Neural cell (in vitro differentiated cells): ENCODE data around the gene TMEM87A. TPM values are rescaled to one million over a fixed set of nuclear protein-coding genes. Genes with fewer than 3 reads are reported as not detected.

Source experiments
- H2AFZ ChIP-seq: fragments of 200-600, 300-800 bp; sonication (generic), shearing (Covaris generic); 2 replicates; pipeline ENCODE4 v1.6.0; 2014; ENCODE audit warnings: low read depth, mild to moderate bottlenecking, antibody characterized with exemption, low read length, moderate library complexity
- H3F3A ChIP-seq: fragments of 200-600 bp; shearing (Covaris generic); 2 replicates; pipeline ENCODE4 v1.6.1; 2016; ENCODE audit warnings: mild to moderate bottlenecking, moderate library complexity, mixed read lengths, antibody characterized with exemption, low read length; ENCODE audit not compliant: insufficient read depth, poor library complexity, severe bottlenecking
- H3K27ac ChIP-seq: fragments of 200-600, 300-800 bp; sonication (generic), shearing (Covaris generic); 2 replicates; pipeline ENCODE4 v1.5.1; 2014; ENCODE audit warnings: mild to moderate bottlenecking, low read length, moderate library complexity
- H3K27me3 ChIP-seq: fragments of 300-800, 200-600 bp; sonication (generic), shearing (Covaris generic); 2 replicates; pipeline ENCODE4 v1.6.0; 2014; ENCODE audit warnings: mild to moderate bottlenecking, low read depth, low read length, moderate library complexity; ENCODE audit not compliant: insufficient read depth
- H3K36me3 ChIP-seq: fragments of 300-800, 200-600 bp; sonication (generic), shearing (Covaris generic); 2 replicates; pipeline ENCODE4 v1.5.1; 2014; ENCODE audit warnings: mild to moderate bottlenecking, antibody characterized with exemption, low read length, moderate library complexity; ENCODE audit not compliant: insufficient read depth
- H3K4me2 ChIP-seq: fragments of 300-800, 200-600 bp; sonication (generic), shearing (Covaris generic); 2 replicates; pipeline ENCODE4 v1.6.0; 2014; ENCODE audit warnings: mild to moderate bottlenecking, low read length
- H3K4me3 ChIP-seq: fragments of 300-800, 200-600 bp; sonication (generic), shearing (Covaris generic); 2 replicates; pipeline ENCODE4 v1.5.1; 2014; ENCODE audit warnings: mild to moderate bottlenecking, low read length, moderate library complexity
- H3K79me2 ChIP-seq: fragments of 200-600 bp; shearing (Covaris generic); replicated peaks from 2 replicates; pipeline ENCODE4 v1.6.0; 2014; ENCODE audit warnings: mild to moderate bottlenecking, low read length, moderate library complexity; ENCODE audit not compliant: insufficient read depth
- H3K9ac ChIP-seq: fragments of 300-800, 200-600 bp; sonication (generic), shearing (Covaris generic); 2 replicates; pipeline ENCODE4 v1.6.1; 2016; ENCODE audit warnings: mild to moderate bottlenecking, low read length, mixed read lengths
- H3K9me2 ChIP-seq: fragments of 200-600 bp; shearing (Covaris generic); 2 replicates; pipeline ENCODE4 v1.6.1; 2016; ENCODE audit warnings: mild to moderate bottlenecking, low read length, mixed read lengths; ENCODE audit not compliant: insufficient read depth
- H3K9me3 ChIP-seq: fragments of 200-600, 300-800 bp; sonication (generic), shearing (Covaris generic); 2 replicates; pipeline ENCODE4 v1.6.1; 2016; ENCODE audit warnings: mild to moderate bottlenecking, mixed run types, low read length, moderate library complexity, mixed read lengths
- H4K20me1 ChIP-seq: fragments of 200-600 bp; shearing (Covaris generic); 2 replicates; pipeline ENCODE4 v1.6.1; 2016; ENCODE audit warnings: mild to moderate bottlenecking, mixed run types; ENCODE audit not compliant: insufficient read depth
- CTCF ChIP-seq: fragments of 450-650 bp; IDR thresholded peaks from 2 replicates; pipeline ENCODE4 v1.5.1; 2014; ENCODE audit warnings: antibody characterized with exemption, mild to moderate bottlenecking, moderate library complexity; ENCODE audit not compliant: poor library complexity, severe bottlenecking
- EP300 ChIP-seq: fragments of 450-650 bp; conservative IDR thresholded peaks from 2 replicates; pipeline ENCODE4 v1.6.1; 2014; ENCODE audit warnings: antibody characterized with exemption, mild to moderate bottlenecking, moderate library complexity; ENCODE audit not compliant: poor library complexity, severe bottlenecking
- EZH2 ChIP-seq: fragments of 200-600, 300-800 bp; shearing (Covaris generic), sonication (generic); IDR thresholded peaks from 2 replicates; pipeline ENCODE4 v1.6.1; 2014; ENCODE audit warnings: antibody characterized with exemption, low read length, borderline replicate concordance, mild to moderate bottlenecking; ENCODE audit not compliant: insufficient read depth, poor library complexity, severe bottlenecking
- MXI1 ChIP-seq: fragments of 450-650 bp; conservative IDR thresholded peaks from 2 replicates; pipeline ENCODE4 v1.6.1; 2014; ENCODE audit warnings: antibody characterized with exemption, mild to moderate bottlenecking; ENCODE audit not compliant: poor library complexity, severe bottlenecking
- POLR2AphosphoS5 ChIP-seq: IDR thresholded peaks from 2 replicates; pipeline ENCODE4 v1.6.1; 2012
- RAD21 ChIP-seq: fragments of 450-650 bp; conservative IDR thresholded peaks from 2 replicates; pipeline ENCODE4 v1.6.1; 2014; ENCODE audit warnings: antibody characterized with exemption, mild to moderate bottlenecking, moderate library complexity
- REST ChIP-seq: IDR thresholded peaks from 2 replicates; pipeline ENCODE4 v1.6.1; 2012; ENCODE audit warnings: borderline replicate concordance
- SMC3 ChIP-seq: fragments of 450-650 bp; conservative IDR thresholded peaks from 2 replicates; pipeline ENCODE4 v1.6.1; 2014; ENCODE audit warnings: antibody characterized with exemption, mild to moderate bottlenecking, moderate library complexity; ENCODE audit not compliant: poor library complexity
- TAF1 ChIP-seq: IDR thresholded peaks from 2 replicates; pipeline ENCODE4 v1.6.1; 2012; ENCODE audit warnings: low read depth
- polyA plus RNA-seq: library from polyadenylated mRNA; depleted of rRNA; stranded (reverse); fragments of >200 nt; gene quantifications from 2 replicates; pipeline ENCODE4 v1.2.3, GENCODE V29; 2014

Gene TMEM87A
- polyA plus RNA-seq, 1 donor from 2014 or later = 50.4 TPM

GRCh38 chr15:42165106-42165505, 108.1 kb downstream of the TMEM87A start:
- H3K27ac ChIP-seq = no peak overlapping the region
- H3K36me3 ChIP-seq = peaks cover 7% of the 10 kb centered on the region
- H4K20me1 ChIP-seq = no peaks in the 10 kb centered on the region
- H3K79me2 ChIP-seq = no peaks in the 10 kb centered on the region
- no peak overlapping the region for H2AFZ ChIP-seq
- no peak overlapping the region for H3K4me2 ChIP-seq
- H3K9ac ChIP-seq = no peak overlapping the region
- no peaks in the 10 kb centered on the region for H3K27me3 ChIP-seq
- no peaks in the 10 kb centered on the region for H3K9me2 ChIP-seq
- no peak overlapping the region for H3K4me3 ChIP-seq
- H3K9me3 ChIP-seq = no peaks in the 10 kb centered on the region
- no peaks in the 10 kb centered on the region for H3F3A ChIP-seq
- TF ChIP-seq EZH2 = no peak
- no peak for TF ChIP-seq EP300
- no peak for TF ChIP-seq POLR2AphosphoS5

GRCh38 chr15:42163947-42164550, 109.2 kb downstream of the TMEM87A start:
- H3K4me2 ChIP-seq = no peak overlapping the region
- no peaks in the 10 kb centered on the region for H3K9me3 ChIP-seq
- TF ChIP-seq TAF1 (no peak), MXI1 (no peak), SMC3 (no peak), EZH2 (no peak), RAD21 (no peak), CTCF (no peak), POLR2AphosphoS5 (no peak), REST (no peak), EP300 (no peak)
- H3K9ac ChIP-seq = no peak overlapping the region
- no peaks in the 10 kb centered on the region for H4K20me1 ChIP-seq
- no peak overlapping the region for H3K27ac ChIP-seq
- H3K9me2 ChIP-seq = no peaks in the 10 kb centered on the region
- no peak overlapping the region for H3K4me3 ChIP-seq
- H3K36me3 ChIP-seq = peaks cover 6% of the 10 kb centered on the region
- H3F3A ChIP-seq = no peaks in the 10 kb centered on the region
- H3K27me3 ChIP-seq = no peaks in the 10 kb centered on the region
- no peaks in the 10 kb centered on the region for H3K79me2 ChIP-seq
- H2AFZ ChIP-seq = no peak overlapping the region
